KOPT-K1 (cell line): ENCODE results near the gene EBLN2.
"Not testable (repeated sequence)": the region's sequence is repeated elsewhere in the genome, so short reads cannot be mapped to it uniquely, and the experiment has no call there.

Source experiments
- H3K27ac ChIP-seq: fragments of 200-600 bp; sonication (generic); 2 replicates; pipeline ENCODE4 v1.5.1; 2016; ENCODE audit warnings: antibody characterized with exemption, mild to moderate bottlenecking, low read depth, low read length; ENCODE audit not compliant: poor library complexity, severe bottlenecking
- H3K36me3 ChIP-seq: fragments of 200-600 bp; sonication (generic); 2 replicates; pipeline ENCODE4 v1.5.1; 2017; ENCODE audit warnings: antibody characterized with exemption, mild to moderate bottlenecking, low read length, moderate library complexity; ENCODE audit not compliant: insufficient read depth
- H3K9me3 ChIP-seq: fragments of 200-600 bp; sonication (generic); 2 replicates; pipeline ENCODE4 v1.5.1; 2017; ENCODE audit warnings: antibody characterized with exemption, low read length, mild to moderate bottlenecking; ENCODE audit not compliant: insufficient read depth, poor library complexity, severe bottlenecking

The EBLN2 gene

GRCh38 chr3:73045391-73045790 is 16.1 kb upstream of the EBLN2 start:
- no peaks in the 10 kb centered on the region for H3K9me3 ChIP-seq

GRCh38 chr3:73046195-73046594 is 15.3 kb upstream of the EBLN2 start:
- H3K27ac ChIP-seq: no peak overlapping the region
- H3K9me3 ChIP-seq: no peaks in the 10 kb centered on the region
- H3K36me3 ChIP-seq: peaks cover 54% of the 10 kb centered on the region

More at GRCh38 chr3:73045391-73045790, 16.1 kb upstream of the EBLN2 start:
- peaks cover 46% of the 10 kb centered on the region for H3K36me3 ChIP-seq
- no peak overlapping the region for H3K27ac ChIP-seq

DNA sequence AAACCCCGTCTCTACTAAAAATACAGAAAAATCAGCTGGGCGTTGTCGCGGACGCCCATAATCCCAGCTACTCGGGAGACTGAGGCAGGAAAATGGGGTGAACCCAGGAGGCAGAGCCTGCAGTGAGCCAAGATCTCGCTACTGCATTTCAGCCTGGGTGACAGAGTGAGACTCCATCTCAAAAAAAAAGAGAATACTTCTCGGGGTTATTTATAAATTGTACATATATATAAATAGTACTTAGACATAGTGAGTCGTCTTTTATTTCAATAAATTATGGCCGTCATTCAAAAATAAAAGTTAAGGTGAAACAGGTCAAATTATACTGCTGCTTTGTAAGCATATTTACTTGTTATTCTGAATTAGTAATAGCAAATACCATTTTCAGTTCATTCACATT is 12.1 kb upstream of the EBLN2 start:
- H3K27ac ChIP-seq: no peak overlapping the region
- no peaks in the 10 kb centered on the region for H3K9me3 ChIP-seq
- H3K36me3 ChIP-seq: peaks cover 72% of the 10 kb centered on the region

GRCh38 chr3:73052857-73053256 is 8.6 kb upstream of the EBLN2 start:
- Histone ChIP-seq H3K9me3 (no peaks in the 10 kb centered on the region), H3K27ac (no peak overlapping the region), H3K36me3 (peaks cover 73% of the 10 kb centered on the region)

- Histone ChIP-seq H3K36me3 (peaks cover 72% of the 10 kb centered on the region), H3K9me3 (no peaks in the 10 kb centered on the region), H3K27ac (no peak overlapping the region)
These were observed 5.9 kb upstream of the EBLN2 start for GRCh38 chr3:73055583-73055982.

- Histone ChIP-seq H3K27ac (no peak overlapping the region), H3K36me3 (peaks cover 71% of the 10 kb centered on the region), H3K9me3 (no peaks in the 10 kb centered on the region)
These were observed 5.2 kb upstream of the EBLN2 start for GRCh38 chr3:73056014-73056844.

DNA sequence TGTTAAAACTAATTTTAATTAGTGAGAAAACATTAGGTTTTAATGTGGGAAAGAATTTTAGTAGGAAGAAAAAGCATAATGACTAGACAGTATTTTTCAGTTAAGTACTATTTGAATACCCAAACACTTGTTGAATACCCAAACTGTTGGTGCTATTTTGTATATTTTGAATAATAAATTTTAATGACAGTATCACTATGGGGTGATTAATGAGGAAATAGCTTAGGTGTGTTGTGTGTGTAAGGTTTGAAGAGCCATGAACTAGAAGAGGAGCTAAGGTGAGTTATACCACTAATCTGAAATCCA is 4.7 kb upstream of the EBLN2 start:
- Histone ChIP-seq H3K36me3 (peaks cover 72% of the 10 kb centered on the region), H3K9me3 (no peaks in the 10 kb centered on the region), H3K27ac (no peak overlapping the region)

DNA sequence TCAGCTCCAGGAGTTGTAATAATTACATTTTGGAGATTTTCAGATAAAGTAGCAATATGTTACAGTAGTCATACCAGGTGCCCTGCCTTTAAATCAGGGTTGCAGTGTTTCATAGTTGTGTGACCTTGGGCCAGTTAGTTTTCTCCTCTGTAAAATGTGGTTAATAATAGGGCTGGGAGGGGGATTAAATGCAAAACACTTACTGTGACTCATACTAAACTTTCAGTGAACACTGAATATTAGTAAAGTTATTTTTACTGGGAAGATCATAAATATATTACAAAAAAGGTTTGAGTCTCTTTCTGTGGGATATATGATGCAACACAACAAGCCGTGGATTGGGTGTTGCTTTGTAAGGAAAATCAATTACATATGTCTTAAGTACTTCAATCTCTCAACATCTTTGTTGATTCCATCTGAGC is 1.1 kb upstream of the EBLN2 start:
- Histone ChIP-seq H3K27ac (no peak overlapping the region), H3K9me3 (no peaks in the 10 kb centered on the region), H3K36me3 (peaks cover 90% of the 10 kb centered on the region)

GRCh38 chr3:73066243-73066642 is 4.8 kb downstream of the EBLN2 start:
- H3K27ac ChIP-seq, H3K9me3 ChIP-seq: not testable (repeated sequence)
- peaks cover 74% of the 10 kb centered on the region for H3K36me3 ChIP-seq

GRCh38 chr3:73068419-73068818 is 7.0 kb downstream of the EBLN2 start:
- H3K27ac ChIP-seq: no peak overlapping the region
- peaks cover 53% of the 10 kb centered on the region for H3K36me3 ChIP-seq
- H3K9me3 ChIP-seq: no peaks in the 10 kb centered on the region

GRCh38 chr3:73069187-73069586 is 7.7 kb downstream of the EBLN2 start:
- peaks cover 45% of the 10 kb centered on the region for H3K36me3 ChIP-seq
- no peak overlapping the region for H3K27ac ChIP-seq
- no peaks in the 10 kb centered on the region for H3K9me3 ChIP-seq

DNA sequence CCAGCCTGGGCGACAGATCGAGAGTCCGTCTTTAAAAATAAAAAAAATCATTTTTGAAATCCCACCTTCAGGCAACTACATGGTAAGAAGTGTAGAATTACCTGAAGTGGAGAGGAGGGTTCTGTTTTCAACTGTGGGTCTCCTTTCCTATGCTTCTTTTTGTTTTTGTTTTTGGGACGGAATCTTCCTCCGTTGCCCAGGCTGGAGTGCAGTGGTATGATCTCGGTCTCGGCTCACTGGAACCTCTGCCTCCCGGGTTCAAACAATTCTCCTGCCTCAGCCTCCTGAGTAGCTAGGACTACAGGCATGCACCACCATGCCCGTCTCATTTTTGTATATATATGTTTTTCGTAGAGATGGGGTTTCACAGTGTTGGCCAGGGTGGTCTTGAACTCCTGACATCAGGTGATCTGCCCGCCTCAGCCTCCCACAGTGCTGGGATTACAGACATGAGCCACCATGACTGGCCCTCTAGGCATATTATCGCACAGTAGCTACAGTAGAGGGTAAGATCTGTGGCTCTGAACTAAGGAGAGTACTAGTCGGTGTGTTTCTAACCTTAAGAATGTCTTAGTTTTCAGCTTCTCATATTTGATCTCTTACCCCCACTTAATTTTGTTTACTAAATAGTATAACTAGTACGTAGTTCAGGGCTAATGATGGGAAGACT is 8.5 kb downstream of the EBLN2 start:
- no peak overlapping the region for H3K27ac ChIP-seq
- no peaks in the 10 kb centered on the region for H3K9me3 ChIP-seq
- H3K36me3 ChIP-seq: peaks cover 38% of the 10 kb centered on the region

GRCh38 chr3:73070675-73071575 is 9.5 kb downstream of the EBLN2 start:
- Histone ChIP-seq H3K9me3 (no peaks in the 10 kb centered on the region), H3K36me3 (peaks cover 28% of the 10 kb centered on the region), H3K27ac (no peak overlapping the region)

GRCh38 chr3:73071952-73072351 is 10.5 kb downstream of the EBLN2 start:
- Histone ChIP-seq H3K27ac (no peak overlapping the region), H3K9me3 (no peaks in the 10 kb centered on the region), H3K36me3 (peaks cover 19% of the 10 kb centered on the region)

DNA sequence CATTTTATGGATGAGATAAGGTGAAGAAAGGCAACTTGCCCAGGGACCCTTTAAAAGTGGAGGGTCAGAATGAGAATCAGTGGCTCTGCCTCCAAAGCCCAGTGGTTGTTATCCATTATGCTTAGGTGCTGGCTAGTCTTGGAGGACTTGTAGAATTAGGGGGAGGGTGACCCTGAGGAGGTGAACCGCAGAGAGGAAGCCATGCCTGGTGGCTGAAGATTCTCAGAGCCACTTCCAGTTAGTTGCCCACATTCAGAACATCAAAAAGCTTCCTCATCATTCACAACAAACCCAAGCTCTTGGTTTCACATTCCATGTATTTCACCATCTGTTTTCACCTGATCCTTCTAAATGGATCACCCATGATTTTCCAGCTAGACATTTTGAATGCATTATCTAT is 11.2 kb downstream of the EBLN2 start:
- Histone ChIP-seq H3K36me3 (peaks cover 13% of the 10 kb centered on the region), H3K9me3 (no peaks in the 10 kb centered on the region), H3K27ac (no peak overlapping the region)
